Natural killer cell (primary cell): ENCODE data around the gene MCF2L. TPM values are rescaled to one million over a fixed set of nuclear protein-coding genes. Genes with fewer than 3 reads are reported as not detected.

Experiments
- ATAC-seq, 3 donors: fragments of 150-1000 bp in 2 of 3; fragments of 200-7000 bp in 1 of 3; cut with Tn5 transposase; 1 replicate in 1 of 3; 2 replicates in 2 of 3; pipeline ENCODE4 v1.10.0; 2021; ENCODE audit warnings: mild to moderate bottlenecking in 2 of 3, moderate library complexity in 2 of 3
- DNase-seq, 2 donors: peaks; one replicate each; pipeline versions ENCODE4 v3.0.0 to v3.0.0-alpha.2; 2013 to 2021; ENCODE audit warnings: mixed read lengths in 1 of 2
- H3K27ac ChIP-seq: one replicate; pipeline ENCODE4 v1.5.1; 2013; ENCODE audit warnings: mild to moderate bottlenecking, low read length
- H3K27me3 ChIP-seq: one replicate; pipeline ENCODE4 v1.6.1; 2013; ENCODE audit warnings: low read length; ENCODE audit not compliant: control insufficient read depth, insufficient read depth
- H3K36me3 ChIP-seq: one replicate; pipeline ENCODE4 v1.6.1; 2013; ENCODE audit warnings: low read length; ENCODE audit not compliant: control insufficient read depth, insufficient read depth
- H3K4me1 ChIP-seq: one replicate; pipeline ENCODE4 v1.6.1; 2013; ENCODE audit warnings: low read length; ENCODE audit not compliant: control insufficient read depth, insufficient read depth
- H3K4me3 ChIP-seq: one replicate; pipeline ENCODE4 v1.5.1; 2013; ENCODE audit warnings: low read length
- H3K9me3 ChIP-seq: one replicate; pipeline ENCODE4 v1.6.1; 2013; ENCODE audit warnings: low read length; ENCODE audit not compliant: control insufficient read depth, insufficient read depth
- H3K27ac Mint-ChIP-seq, 2 donors: one replicate each; pipeline ENCODE4 v1.8.0; 2022; ENCODE audit warnings: mild to moderate bottlenecking in 2 of 2, mixed read lengths in 2 of 2, moderate library complexity in 1 of 2
- H3K27me3 Mint-ChIP-seq, 2 donors: one replicate each; pipeline ENCODE4 v1.8.0; 2022; ENCODE audit warnings: low read depth in 2 of 2, mixed read lengths in 2 of 2
- H3K36me3 Mint-ChIP-seq: one replicate; pipeline ENCODE4 v1.8.0; 2022; ENCODE audit warnings: mixed read lengths
- H3K4me1 Mint-ChIP-seq, 2 donors: one replicate each; pipeline ENCODE4 v1.8.0; 2022; ENCODE audit warnings: mixed read lengths in 2 of 2
- H3K4me3 Mint-ChIP-seq: one replicate; pipeline ENCODE4 v1.8.0; 2022; ENCODE audit warnings: mild to moderate bottlenecking, moderate library complexity, mixed read lengths
- H3K9me3 Mint-ChIP-seq, 2 donors: one replicate each; pipeline ENCODE4 v1.8.0; 2022; ENCODE audit warnings: mixed read lengths in 2 of 2
- WGBS: methylation state at CpG from one replicate; pipeline ENCODE4 v1.1.7; 2013; ENCODE audit warnings: missing lambda C conversion rate; ENCODE audit not compliant: insufficient coverage; 5-methylcytosine and 5-hydroxymethylcytosine counted together
- intact Hi-C: fragments of 100-400 bp; cut with micrococcal nuclease; formaldehyde crosslinking; loops from one replicate; pipeline ENCODE4 v1.14.2; 2022
- total RNA-seq, 4 donors: library from RNA; stranded (reverse); fragments of 120-200 nt in 1 of 4; gene quantifications; one replicate each; pipeline versions ENCODE4 v1.2.3 to v1.2.4, GENCODE V29; 2013 to 2022
- TF ChIP-seq, protein P1 (sequence below): fragments of 200-600 bp; IDR thresholded peaks from one replicate; pipeline ENCODE4 v1.8.0; 2022; ENCODE audit warnings: antibody characterized with exemption

MCF2L gene
- total RNA-seq, 3 donors from 2014 or later (not counting 1 experiment from before 2014, with no cell fraction given) = 1.7 to 3.0 (median 3.0) TPM

- Mint-ChIP-seq H3K27ac (no peak overlapping the region), H3K4me3 (no peak overlapping the region), H3K27me3 (peaks cover 0 to 5% of the 10 kb centered on the region in 2 donors), H3K4me1 (no peaks in the 10 kb centered on the region), H3K36me3 (no peaks in the 10 kb centered on the region), H3K9me3 (no peaks in the 10 kb centered on the region)
- no peak overlapping the region for H3K27ac ChIP-seq
- H3K4me3 ChIP-seq = no peak overlapping the region
- H3K4me1 ChIP-seq = no peaks in the 10 kb centered on the region
- no peaks in the 10 kb centered on the region for H3K27me3 ChIP-seq
- 87% methylated on average over 24 of the region's 24 CpGs for WGBS
- intact Hi-C loops = no loop called here
- no peak for DNase-seq
- no peaks in the 10 kb centered on the region for H3K9me3 ChIP-seq
- TF ChIP-seq, protein P1, sequence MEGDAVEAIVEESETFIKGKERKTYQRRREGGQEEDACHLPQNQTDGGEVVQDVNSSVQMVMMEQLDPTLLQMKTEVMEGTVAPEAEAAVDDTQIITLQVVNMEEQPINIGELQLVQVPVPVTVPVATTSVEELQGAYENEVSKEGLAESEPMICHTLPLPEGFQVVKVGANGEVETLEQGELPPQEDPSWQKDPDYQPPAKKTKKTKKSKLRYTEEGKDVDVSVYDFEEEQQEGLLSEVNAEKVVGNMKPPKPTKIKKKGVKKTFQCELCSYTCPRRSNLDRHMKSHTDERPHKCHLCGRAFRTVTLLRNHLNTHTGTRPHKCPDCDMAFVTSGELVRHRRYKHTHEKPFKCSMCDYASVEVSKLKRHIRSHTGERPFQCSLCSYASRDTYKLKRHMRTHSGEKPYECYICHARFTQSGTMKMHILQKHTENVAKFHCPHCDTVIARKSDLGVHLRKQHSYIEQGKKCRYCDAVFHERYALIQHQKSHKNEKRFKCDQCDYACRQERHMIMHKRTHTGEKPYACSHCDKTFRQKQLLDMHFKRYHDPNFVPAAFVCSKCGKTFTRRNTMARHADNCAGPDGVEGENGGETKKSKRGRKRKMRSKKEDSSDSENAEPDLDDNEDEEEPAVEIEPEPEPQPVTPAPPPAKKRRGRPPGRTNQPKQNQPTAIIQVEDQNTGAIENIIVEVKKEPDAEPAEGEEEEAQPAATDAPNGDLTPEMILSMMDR = no peak
- no peaks in the 10 kb centered on the region for H3K36me3 ChIP-seq
- no peak for ATAC-seq
Measured at GRCh38 chr13:113121183-113121927, 152.3 kb downstream of the MCF2L start.

GRCh38 chr13:113121928-113122471, 153.0 kb downstream of the MCF2L start:
- Histone ChIP-seq H3K9me3 (no peaks in the 10 kb centered on the region), H3K27me3 (no peaks in the 10 kb centered on the region), H3K36me3 (no peaks in the 10 kb centered on the region), H3K4me3 (no peak overlapping the region), H3K4me1 (no peaks in the 10 kb centered on the region), H3K27ac (no peak overlapping the region)
- Mint-ChIP-seq H3K27me3 (peaks cover 3 to 10% of the 10 kb centered on the region in 2 donors), H3K4me1 (no peaks in the 10 kb centered on the region), H3K4me3 (no peak overlapping the region), H3K36me3 (no peaks in the 10 kb centered on the region), H3K27ac (no peak overlapping the region), H3K9me3 (no peaks in the 10 kb centered on the region)
- TF ChIP-seq, protein P1 = no peak
- WGBS = 89% methylated on average over 16 of the region's 16 CpGs
- no peak for DNase-seq
- intact Hi-C loops = no loop called here
- ATAC-seq = no peak

- intact Hi-C loops = no loop called here
- DNase-seq (no peak), ATAC-seq (no peak)
- Histone ChIP-seq H3K9me3 (no peaks in the 10 kb centered on the region), H3K4me3 (no peak within 1 kb of the TSS), H3K27ac (no peak within 1 kb of the TSS), H3K27me3 (no peaks in the 10 kb centered on the region), H3K4me1 (no peaks in the 10 kb centered on the region), H3K36me3 (no peaks in the 10 kb centered on the region)
- 78% methylated on average over 23 of the region's 23 CpGs for WGBS
- no peaks in the 10 kb centered on the region for H3K4me1 Mint-ChIP-seq
- H3K36me3 Mint-ChIP-seq = no peaks in the 10 kb centered on the region
- no peak within 1 kb of the TSS for H3K27ac Mint-ChIP-seq
- H3K4me3 Mint-ChIP-seq = no peak within 1 kb of the TSS
- TF ChIP-seq, protein P1 = no peak
- H3K9me3 Mint-ChIP-seq = no peaks in the 10 kb centered on the region
- H3K27me3 Mint-ChIP-seq = peaks cover 10 to 15% of the 10 kb centered on the region in 2 donors
Measured at GRCh38 chr13:113122550-113123225, 153.7 kb downstream of the MCF2L start, which contains the start of gene F10. Gene F10, plus strand, starts transcription at chr13:113122799. Its CDS starts 57 bp downstream, at chr13:113122856.
